Neuronal stem cell (in vitro differentiated cells): ENCODE measurements around the gene ATP8B2.

Experiments
- DNase-seq: peaks from one replicate; pipeline ENCODE4 v3.0.0-alpha.2; 2013; ENCODE audit warnings: low spot score
- H2AFZ ChIP-seq: one replicate; pipeline ENCODE4 v1.6.1; 2013; ENCODE audit warnings: mild to moderate bottlenecking, low read length, inconsistent platforms
- H2AK5ac ChIP-seq: 2 replicates; pipeline ENCODE4 v1.6.1; 2013; ENCODE audit warnings: low read depth, mild to moderate bottlenecking, inconsistent platforms, low read length, moderate library complexity, mixed read lengths
- H2BK120ac ChIP-seq: 2 replicates; pipeline ENCODE4 v1.6.1; 2013; ENCODE audit warnings: low read depth, mild to moderate bottlenecking, inconsistent platforms, low read length, moderate library complexity, mixed read lengths
- H2BK12ac ChIP-seq: one replicate; pipeline ENCODE4 v1.6.1; 2013; ENCODE audit warnings: low read length, inconsistent platforms
- H2BK15ac ChIP-seq: 2 replicates; pipeline ENCODE4 v1.6.1; 2013; ENCODE audit warnings: mild to moderate bottlenecking, low read length, inconsistent platforms, mixed read lengths
- H2BK5ac ChIP-seq: one replicate; pipeline ENCODE4 v1.6.1; 2013; ENCODE audit warnings: inconsistent platforms, mild to moderate bottlenecking, low read length, moderate library complexity
- H3K14ac ChIP-seq: one replicate; pipeline ENCODE4 v1.6.1; 2013; ENCODE audit warnings: low read length, inconsistent platforms
- H3K18ac ChIP-seq: 2 replicates; pipeline ENCODE4 v1.6.1; 2013; ENCODE audit warnings: low read length, inconsistent platforms
- H3K23ac ChIP-seq: 2 replicates; pipeline ENCODE4 v1.6.1; 2013; ENCODE audit warnings: low read depth, mild to moderate bottlenecking, mixed read lengths, low read length, inconsistent platforms; ENCODE audit not compliant: poor library complexity
- H3K27ac ChIP-seq: replicated peaks from 3 replicates; pipeline ENCODE4 v1.5.1; 2013; ENCODE audit warnings: low read length, inconsistent platforms
- H3K27me3 ChIP-seq, 3 experiments: 2 replicates each; pipeline ENCODE4 v1.6.1; 2013; ENCODE audit warnings: low read length in 3 of 3, mild to moderate bottlenecking in 2 of 3, inconsistent platforms in 1 of 3, low read depth in 1 of 3, mixed read lengths in 1 of 3, moderate library complexity in 1 of 3; ENCODE audit not compliant: control insufficient read depth in 3 of 3, insufficient read depth in 3 of 3
- H3K36me3 ChIP-seq, 2 donors: replicated peaks in 1 of 2; 2 replicates each; pipeline ENCODE4 v1.6.1; 2013; ENCODE audit warnings: low read length in 2 of 2; ENCODE audit not compliant: control insufficient read depth in 2 of 2, insufficient read depth in 2 of 2
- H3K4ac ChIP-seq: 2 replicates; pipeline ENCODE4 v1.6.1; 2013; ENCODE audit warnings: inconsistent platforms, mild to moderate bottlenecking, low read length, moderate library complexity
- H3K4me1 ChIP-seq, 2 donors: 1 replicate in 1 of 2; 2 replicates in 1 of 2; pipeline ENCODE4 v1.6.1; 2013; ENCODE audit warnings: low read length in 2 of 2, low read depth in 1 of 2; ENCODE audit not compliant: control insufficient read depth in 2 of 2, insufficient read depth in 1 of 2
- H3K4me2 ChIP-seq: one replicate; pipeline ENCODE4 v1.6.1; 2013; ENCODE audit warnings: mild to moderate bottlenecking, low read length, inconsistent platforms; ENCODE audit not compliant: insufficient read depth, poor library complexity, severe bottlenecking
- H3K4me3 ChIP-seq, 2 donors: 2 replicates each; pipeline ENCODE4 v1.5.1; 2013; ENCODE audit warnings: low read length in 2 of 2, mild to moderate bottlenecking in 2 of 2, inconsistent platforms in 1 of 2, moderate library complexity in 1 of 2
- H3K79me1 ChIP-seq: one replicate; pipeline ENCODE4 v1.6.1; 2013; ENCODE audit warnings: low read depth, mild to moderate bottlenecking, inconsistent platforms, low read length, moderate library complexity
- H3K9ac ChIP-seq: one replicate; pipeline ENCODE4 v1.6.1; 2013; ENCODE audit warnings: mild to moderate bottlenecking, low read depth, low read length, inconsistent platforms; ENCODE audit not compliant: poor library complexity
- H3K9me3 ChIP-seq, 2 donors: replicated peaks in 1 of 2; 2 replicates each; pipeline versions ENCODE3 to v1.6.1; 2013; ENCODE audit warnings: low read length in 2 of 2, mild to moderate bottlenecking in 2 of 2, inconsistent platforms in 1 of 2, low read depth in 1 of 2, mixed read lengths in 1 of 2, moderate library complexity in 1 of 2; ENCODE audit not compliant: control insufficient read depth in 2 of 2, insufficient read depth in 1 of 2
- H4K8ac ChIP-seq: one replicate; pipeline ENCODE4 v1.6.1; 2013; ENCODE audit warnings: low read depth, mild to moderate bottlenecking, inconsistent platforms, low read length, moderate library complexity
- H4K91ac ChIP-seq: one replicate; pipeline ENCODE4 v1.6.1; 2013; ENCODE audit warnings: low read length, low read depth, mild to moderate bottlenecking, inconsistent platforms; ENCODE audit not compliant: poor library complexity
- WGBS, 2 donors: extraction: QIAGEN DNeasy Blood & Tissue Kit; methylation state at CpG; one replicate each; pipeline ENCODE4 v1.1.7; 2013; ENCODE audit warnings: missing lambda C conversion rate in 2 of 2, mixed read lengths in 1 of 2; ENCODE audit not compliant: insufficient read length in 2 of 2, insufficient replicate concordance in 1 of 2; ENCODE audit errors: extremely low coverage in 2 of 2; 5-methylcytosine and 5-hydroxymethylcytosine counted together

Gene ATP8B2

DNA sequence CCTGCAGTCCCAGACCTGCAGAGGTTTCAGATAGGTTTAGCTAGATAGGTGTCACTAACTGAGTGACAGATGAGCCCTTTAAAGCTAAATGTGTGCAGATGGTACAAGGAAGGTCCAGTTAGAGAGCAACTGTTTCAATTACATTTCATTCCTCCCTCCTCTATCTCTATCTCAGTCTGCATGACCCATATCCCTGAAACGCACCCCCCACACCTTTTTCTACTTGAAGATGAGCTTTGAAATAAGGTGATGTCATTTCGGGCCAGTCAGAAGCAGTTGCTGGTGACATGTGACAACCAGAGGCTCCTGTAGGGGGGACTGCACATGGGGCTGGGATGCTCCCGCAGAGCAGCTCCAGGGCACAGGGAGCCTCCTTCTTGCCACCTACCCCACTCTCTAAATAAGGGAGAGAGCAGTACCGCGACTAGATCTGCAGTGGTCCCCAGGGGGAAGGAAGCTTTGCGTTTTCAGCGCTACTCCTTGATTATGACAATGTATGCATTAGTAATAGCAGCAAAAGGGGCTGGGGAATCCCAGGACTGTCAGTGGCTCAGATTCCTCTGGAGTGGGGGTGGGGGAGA is 4.3 kb downstream of the ATP8B2 start:
- Histone ChIP-seq H2BK12ac (no peak overlapping the region), H2AFZ (no peak overlapping the region), H2BK15ac (no peak overlapping the region), H2BK120ac (no peak overlapping the region), H3K27ac (no peak overlapping the region), H3K14ac (no peak overlapping the region), H3K79me1 (peaks cover 8% of the 10 kb centered on the region), H3K4ac (no peak overlapping the region), H4K8ac (no peak overlapping the region), H3K4me2 (no peak overlapping the region), H3K9ac (no peak overlapping the region), H3K36me3 (peaks cover 25 to 59% of the 10 kb centered on the region in 2 donors), H4K91ac (no peak overlapping the region), H3K27me3 (no peaks in the 10 kb centered on the region), H3K23ac (no peak overlapping the region), H3K18ac (no peak overlapping the region), H2AK5ac (no peak overlapping the region), H2BK5ac (no peak overlapping the region), H3K4me3 (peak overlapping the region in 1 of 2 donors; percentile 36), H3K9me3 (no peaks in the 10 kb centered on the region), H3K4me1 (peaks cover 7 to 26% of the 10 kb centered on the region in 2 donors)
- DNase-seq: no peak
- no CpG with 5 or more reads among the region's 7 CpGs for WGBS, 2 donors

DNA sequence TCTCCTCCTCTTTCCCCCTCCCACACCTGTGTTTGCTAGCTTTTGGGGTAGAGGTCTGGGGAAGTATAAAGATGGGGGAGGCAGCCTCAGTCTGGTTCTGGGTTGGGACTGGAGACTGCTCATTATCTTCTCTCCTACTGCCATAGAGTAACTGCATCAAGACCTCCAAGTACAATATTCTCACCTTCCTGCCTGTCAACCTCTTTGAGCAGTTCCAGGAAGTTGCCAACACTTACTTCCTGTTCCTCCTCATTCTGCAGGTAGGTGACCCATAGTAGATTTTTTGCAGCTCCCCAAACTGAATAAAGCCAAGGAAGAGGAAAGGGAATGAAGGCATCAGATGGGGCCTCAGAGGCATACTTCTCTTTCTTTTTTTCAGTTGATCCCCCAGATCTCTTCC is 5.3 kb downstream of the ATP8B2 start:
- Histone ChIP-seq H3K9me3 (no peaks in the 10 kb centered on the region), H2AK5ac (no peak overlapping the region), H3K14ac (no peak overlapping the region), H3K36me3 (peaks cover 31 to 68% of the 10 kb centered on the region in 2 donors), H4K8ac (no peak overlapping the region), H3K9ac (no peak overlapping the region), H3K4me3 (no peak overlapping the region), H3K79me1 (peaks cover 8% of the 10 kb centered on the region), H2BK5ac (no peak overlapping the region), H3K18ac (no peak overlapping the region), H3K27me3 (no peaks in the 10 kb centered on the region), H2BK120ac (no peak overlapping the region), H4K91ac (no peak overlapping the region), H2AFZ (no peak overlapping the region), H3K4me1 (peaks cover 7 to 26% of the 10 kb centered on the region in 2 donors), H3K4ac (no peak overlapping the region), H3K23ac (no peak overlapping the region), H3K27ac (no peak overlapping the region), H3K4me2 (no peak overlapping the region), H2BK15ac (no peak overlapping the region), H2BK12ac (no peak overlapping the region)
- no peak for DNase-seq

DNA sequence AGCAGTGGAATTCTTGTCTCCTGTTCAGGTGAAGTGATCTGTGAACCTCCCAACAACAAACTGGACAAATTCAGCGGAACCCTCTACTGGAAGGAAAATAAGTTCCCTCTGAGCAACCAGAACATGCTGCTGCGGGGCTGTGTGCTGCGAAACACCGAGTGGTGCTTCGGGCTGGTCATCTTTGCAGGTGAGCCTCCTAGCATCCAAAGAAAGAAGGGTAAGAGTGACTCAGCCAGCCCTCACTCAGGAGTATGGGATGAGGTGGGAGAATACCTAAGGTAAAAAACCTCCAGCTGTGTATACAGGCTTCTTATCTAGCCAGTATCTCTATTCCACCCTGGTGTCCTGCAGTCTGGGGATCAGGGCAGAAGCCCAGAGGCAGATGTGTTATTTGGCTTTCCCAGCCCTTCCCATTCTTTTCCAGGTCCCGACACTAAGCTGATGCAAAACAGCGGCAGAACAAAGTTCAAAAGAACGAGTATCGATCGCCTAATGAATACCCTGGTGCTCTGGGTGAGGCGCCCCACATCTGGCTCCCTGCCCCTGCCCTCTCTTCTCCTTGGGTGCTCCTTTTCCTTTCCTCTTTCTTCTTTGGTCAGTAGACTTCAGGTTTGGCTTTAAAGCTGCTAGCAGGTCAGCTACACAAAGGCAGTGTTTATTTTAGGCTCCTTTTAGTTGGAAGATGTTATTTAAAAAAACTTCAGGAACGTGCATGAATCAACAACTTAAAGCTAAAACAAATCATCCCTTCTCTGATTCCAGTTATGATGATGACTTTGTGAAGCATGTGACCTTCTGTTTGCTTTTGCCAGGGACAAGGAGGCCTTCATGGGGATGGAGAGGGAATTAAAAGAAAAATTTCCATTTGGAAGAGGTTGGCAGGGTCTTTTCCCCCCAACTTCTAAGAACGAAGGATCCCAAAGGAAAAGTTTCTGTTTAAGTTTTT is 9.0 kb downstream of the ATP8B2 start:
- H2AFZ ChIP-seq: no peak overlapping the region
- no peak overlapping the region for H3K4ac ChIP-seq
- H4K91ac ChIP-seq: no peak overlapping the region
- DNase-seq: no peak
- no peak overlapping the region for H3K9ac ChIP-seq
- H3K4me1 ChIP-seq: peaks cover 0 to 8% of the 10 kb centered on the region in 2 donors
- no peak overlapping the region for H2AK5ac ChIP-seq
- H2BK15ac ChIP-seq: no peak overlapping the region
- H3K14ac ChIP-seq: no peak overlapping the region
- H3K79me1 ChIP-seq: peaks cover 5% of the 10 kb centered on the region
- no peak overlapping the region for H2BK12ac ChIP-seq
- H3K18ac ChIP-seq: no peak overlapping the region
- H3K4me2 ChIP-seq: no peak overlapping the region
- H3K27ac ChIP-seq: no peak overlapping the region
- WGBS, 2 donors: no CpG with 5 or more reads among the region's 13 CpGs
- peaks cover 47 to 89% of the 10 kb centered on the region in 2 donors for H3K36me3 ChIP-seq
- H3K9me3 ChIP-seq: no peaks in the 10 kb centered on the region
- H4K8ac ChIP-seq: no peak overlapping the region
- no peaks in the 10 kb centered on the region for H3K27me3 ChIP-seq
- H2BK5ac ChIP-seq: no peak overlapping the region
- no peak overlapping the region for H2BK120ac ChIP-seq
- H3K23ac ChIP-seq: no peak overlapping the region
- no peak overlapping the region for H3K4me3 ChIP-seq

DNA sequence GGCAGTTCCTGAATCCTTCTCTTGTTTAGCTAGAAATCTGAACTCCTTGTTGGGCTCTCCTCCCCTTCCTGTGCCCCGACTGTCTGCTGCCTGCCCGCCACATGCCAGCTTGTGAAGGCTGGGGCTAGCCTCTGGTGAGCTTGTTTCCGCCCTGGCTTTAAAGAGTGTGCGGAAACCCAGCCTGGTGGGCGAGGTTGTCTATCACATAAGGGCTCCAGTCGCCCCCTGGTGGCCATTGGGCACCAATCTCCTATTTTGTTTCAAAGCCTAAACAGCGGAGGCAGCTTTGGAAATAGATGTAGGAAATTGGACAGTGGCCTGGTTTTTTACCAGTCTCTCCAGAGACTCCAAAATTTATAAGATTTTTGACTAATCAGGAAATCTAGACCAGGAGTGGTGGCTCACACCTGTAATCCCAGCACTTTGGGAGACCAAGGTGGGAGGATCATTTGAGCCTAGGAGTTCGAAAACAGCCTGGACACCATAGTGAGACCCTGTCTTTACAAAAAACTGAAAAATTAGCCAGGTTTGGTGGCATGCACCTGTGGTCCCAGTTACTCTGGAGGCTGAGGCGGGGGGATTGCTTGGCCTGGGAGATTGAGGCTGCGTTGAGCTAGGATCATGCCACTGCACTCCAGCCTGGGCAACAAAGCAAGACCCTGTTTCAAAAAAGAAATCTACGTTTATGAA is 9.8 kb downstream of the ATP8B2 start:
- H3K36me3 ChIP-seq: peaks cover 53 to 89% of the 10 kb centered on the region in 2 donors

More for the DNA sequence above, 9.8 kb downstream of the ATP8B2 start:
- Histone ChIP-seq H3K18ac (no peak overlapping the region), H4K8ac (no peak overlapping the region), H3K4me1 (peaks cover 0 to 2% of the 10 kb centered on the region in 2 donors), H3K27me3 (no peaks in the 10 kb centered on the region), H2AK5ac (no peak overlapping the region), H2BK12ac (no peak overlapping the region), H2BK5ac (no peak overlapping the region), H3K4me2 (no peak overlapping the region), H3K23ac (no peak overlapping the region), H4K91ac (no peak overlapping the region), H3K14ac (no peak overlapping the region), H2BK15ac (no peak overlapping the region), H3K9me3 (no peaks in the 10 kb centered on the region), H2AFZ (no peak overlapping the region), H3K79me1 (peaks cover 2% of the 10 kb centered on the region), H2BK120ac (no peak overlapping the region), H3K27ac (no peak overlapping the region), H3K4ac (no peak overlapping the region), H3K4me3 (no peak overlapping the region), H3K9ac (no peak overlapping the region)
- no CpG with 5 or more reads among the region's 11 CpGs for WGBS, 2 donors
- no peak for DNase-seq
